Naive thymus-derived CD4-positive, alpha-beta T cell (primary cell): ENCODE data around the gene PDHX. TPM values are rescaled to one million over a fixed set of nuclear protein-coding genes. Genes with fewer than 3 reads are reported as not detected.
"Not testable (repeated sequence)": the region's sequence is repeated elsewhere in the genome, so short reads cannot be mapped to it uniquely, and the experiment has no call there.

Experiments used
- ATAC-seq: fragments of 150-1000 bp; cut with Tn5 transposase; 2 replicates; pipeline ENCODE4 v1.10.0; 2021; ENCODE audit warnings: mild to moderate bottlenecking, moderate library complexity
- CTCF ChIA-PET: fragments of 350-600 bp; sonication (Branson Sonifier 250); formaldehyde crosslinking; loops from one replicate; lab custom pipeline; 2021; ENCODE audit warnings: antibody characterized with exemption; lab: Charles Lee
- POLR2A ChIA-PET: fragments of 350-600 bp; sonication (Branson Sonifier 250); formaldehyde crosslinking; loops from one replicate; lab custom pipeline; 2021; ENCODE audit warnings: antibody characterized with exemption, inconsistent platforms; lab: Charles Lee
- DNase-seq, 9 donors: peaks; one replicate each; pipeline versions ENCODE4 v3.0.0 to v3.0.0-alpha.2; 2020 to 2022; ENCODE audit warnings: mixed read lengths in 1 of 9
- H3K27ac ChIP-seq: one replicate; pipeline ENCODE4 v1.7.0; 2013; ENCODE audit warnings: mild to moderate bottlenecking, low read depth, low read length, moderate library complexity
- H3K27me3 ChIP-seq, 2 donors: one replicate each; pipeline ENCODE4 v1.7.0; 2013; ENCODE audit warnings: low read length in 2 of 2, mild to moderate bottlenecking in 2 of 2, moderate library complexity in 2 of 2; ENCODE audit not compliant: control insufficient read depth in 2 of 2, insufficient read depth in 2 of 2
- H3K36me3 ChIP-seq, 3 experiments: 1 replicate in 2 of 3; 2 replicates in 1 of 3; pipeline ENCODE4 v1.7.0; 2013; ENCODE audit warnings: low read length in 3 of 3, mild to moderate bottlenecking in 3 of 3, moderate library complexity in 1 of 3; ENCODE audit not compliant: insufficient read depth in 3 of 3, control insufficient read depth in 2 of 3
- H3K4me1 ChIP-seq, 2 donors: one replicate each; pipeline ENCODE4 v1.7.0; 2013; ENCODE audit warnings: low read length in 2 of 2, mild to moderate bottlenecking in 2 of 2, moderate library complexity in 1 of 2; ENCODE audit not compliant: control insufficient read depth in 2 of 2, insufficient read depth in 2 of 2
- H3K4me3 ChIP-seq: 2 replicates; pipeline ENCODE4 v1.7.0; 2013; ENCODE audit warnings: mild to moderate bottlenecking, low read length
- H3K9me3 ChIP-seq, 3 experiments: 1 replicate in 2 of 3; 2 replicates in 1 of 3; pipeline ENCODE4 v1.7.0; 2013; ENCODE audit warnings: low read length in 3 of 3; ENCODE audit not compliant: control insufficient read depth in 2 of 3
- H3K27ac Mint-ChIP-seq, 9 donors: one replicate each; pipeline ENCODE4 v1.8.0; 2020 to 2022; ENCODE audit warnings: mixed read lengths in 9 of 9, mild to moderate bottlenecking in 8 of 9, moderate library complexity in 5 of 9, inconsistent platforms in 2 of 9
- H3K27me3 Mint-ChIP-seq, 5 donors: one replicate each; pipeline ENCODE4 v1.8.0; 2021 to 2022; ENCODE audit warnings: mixed read lengths in 5 of 5, mild to moderate bottlenecking in 1 of 5
- H3K36me3 Mint-ChIP-seq, 5 donors: one replicate each; pipeline ENCODE4 v1.8.0; 2020 to 2022; ENCODE audit warnings: mixed read lengths in 5 of 5, mild to moderate bottlenecking in 3 of 5, inconsistent platforms in 1 of 5
- H3K4me1 Mint-ChIP-seq, 7 donors: one replicate each; pipeline ENCODE4 v1.8.0; 2020 to 2022; ENCODE audit warnings: mixed read lengths in 7 of 7, mild to moderate bottlenecking in 3 of 7, inconsistent platforms in 1 of 7
- H3K4me3 Mint-ChIP-seq, 10 donors: one replicate each; pipeline ENCODE4 v1.8.0; 2020 to 2022; ENCODE audit warnings: mild to moderate bottlenecking in 10 of 10, mixed read lengths in 10 of 10, moderate library complexity in 6 of 10, inconsistent platforms in 2 of 10
- H3K9me3 Mint-ChIP-seq, 11 donors: one replicate each; pipeline ENCODE4 v1.8.0; 2020 to 2022; ENCODE audit warnings: mixed read lengths in 11 of 11, mild to moderate bottlenecking in 4 of 11, inconsistent platforms in 1 of 11, moderate library complexity in 1 of 11
- intact Hi-C, 2 donors: fragments of 100-400 bp; cut with micrococcal nuclease; formaldehyde crosslinking; loops; one replicate each; pipeline ENCODE4 v1.15.1; 2023
- polyA plus RNA-seq, 2 donors: library from polyadenylated mRNA; unstranded; fragments of 300-500 nt; fragmentation: Illumina TruSeq; gene quantifications; one replicate each; pipeline ENCODE4 v1.2.3, GENCODE V29; 2021
- total RNA-seq, 6 experiments: library from RNA in 5 of 6; stranded (reverse) in 5 of 6; gene quantifications; 1 replicate in 5 of 6; 2 replicates in 1 of 6; pipeline ENCODE4 v1.2.3 and lab custom pipeline; 2021 to 2026

PDHX gene
- total and polyA plus RNA-seq, 7 experiments from 2014 or later, result 17.8 to 54.1 (median 26.2) TPM

DNA sequence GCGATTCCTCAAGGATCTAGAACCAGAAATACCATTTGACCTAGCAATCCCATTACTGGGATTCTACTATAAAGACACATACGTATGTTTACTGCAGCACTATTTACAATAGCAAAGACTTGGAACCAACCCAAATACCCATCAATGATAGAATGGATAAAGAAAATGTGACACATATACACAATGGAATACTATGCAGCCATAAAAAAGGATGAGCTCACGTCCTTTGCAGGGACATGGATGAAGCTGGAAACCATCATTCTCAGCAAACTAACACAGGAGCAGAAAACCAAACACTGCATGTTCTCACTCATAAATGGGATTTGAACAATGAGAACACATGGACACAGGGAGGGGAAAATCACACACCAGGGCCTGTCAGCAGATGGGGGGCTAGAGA is 20.2 kb upstream of the PDHX start:
- ATAC-seq, intact Hi-C loops, H3K27me3 ChIP-seq, POLR2A ChIA-PET, H3K4me1 ChIP-seq, H3K4me3 Mint-ChIP-seq, H3K27me3 Mint-ChIP-seq, H3K4me3 ChIP-seq, H3K4me1 Mint-ChIP-seq, CTCF ChIA-PET, H3K27ac Mint-ChIP-seq, DNase-seq, H3K27ac ChIP-seq: not testable (repeated sequence)
- Histone ChIP-seq H3K9me3 (peaks cover 16 to 41% (median 28%) of the 10 kb centered on the region in 3 experiments), H3K36me3 (peaks cover 0 to 11% (median 0%) of the 10 kb centered on the region in 3 experiments)
- Mint-ChIP-seq H3K9me3 (peaks cover 0 to 51% (median 29%) of the 10 kb centered on the region in 11 donors), H3K36me3 (peaks cover 17 to 41% (median 26%) of the 10 kb centered on the region in 5 donors)

DNA sequence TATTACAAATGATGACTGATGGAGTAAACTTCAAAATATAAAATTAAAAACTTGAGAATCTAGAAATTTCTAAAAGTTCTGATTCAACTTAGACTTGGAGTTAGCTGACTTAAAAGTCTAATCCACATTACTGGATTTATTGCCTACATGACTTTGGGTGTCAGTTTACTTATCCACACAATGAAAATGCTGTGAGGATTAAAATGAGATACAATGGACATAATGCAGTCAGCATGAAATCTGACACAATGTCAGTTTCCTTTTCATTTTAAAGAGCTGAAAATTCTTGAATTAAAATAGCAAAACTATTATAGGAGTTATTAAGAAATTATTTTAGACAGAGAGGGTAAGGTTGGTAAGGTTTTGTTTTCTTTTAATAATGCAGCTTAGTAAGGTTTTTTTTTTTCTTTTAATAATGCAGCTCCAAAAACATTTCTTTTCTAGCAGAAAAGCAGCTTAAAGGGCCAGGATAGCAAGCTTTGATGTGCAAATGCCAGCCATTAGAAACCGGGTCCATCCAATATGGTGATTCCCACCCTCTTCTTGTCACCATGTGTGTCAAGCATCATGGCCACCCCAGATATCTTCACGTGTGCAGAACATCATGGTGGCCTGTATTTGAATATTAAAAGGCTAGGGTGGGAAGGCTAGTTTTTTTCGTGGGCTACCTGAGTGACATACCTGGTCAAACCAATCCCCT is 19.1 kb upstream of the PDHX start:
- Histone ChIP-seq H3K27ac (no peak overlapping the region), H3K36me3 (peaks cover 0 to 15% (median 3%) of the 10 kb centered on the region in 3 experiments), H3K4me3 (no peak overlapping the region), H3K9me3 (peaks cover 16 to 52% (median 31%) of the 10 kb centered on the region in 3 experiments), H3K27me3 (no peaks in the 10 kb centered on the region), H3K4me1 (no peaks in the 10 kb centered on the region)
- DNase-seq (no peak), ATAC-seq (no peak)
- CTCF ChIA-PET, result interaction anchor here (0.6 kb wide), 1 partner anchor 11 kb away, joined by 3 read pairs; no protein-coding TSS in a partner anchor
- H3K4me1 Mint-ChIP-seq, result peaks cover 0 to 5% (median 0%) of the 10 kb centered on the region in 7 donors
- H3K9me3 Mint-ChIP-seq, result peaks cover 0 to 61% (median 29%) of the 10 kb centered on the region in 11 donors
- H3K27me3 Mint-ChIP-seq, result no peaks in the 10 kb centered on the region
- peaks cover 17 to 41% (median 31%) of the 10 kb centered on the region in 5 donors for H3K36me3 Mint-ChIP-seq
- intact Hi-C loops, result no loop called here
- H3K4me3 Mint-ChIP-seq, result no peak overlapping the region
- no peak overlapping the region for H3K27ac Mint-ChIP-seq
- POLR2A ChIA-PET, result interaction anchor here (0.6 to 1.4 kb wide), 2 partner anchors 19 to 258 kb away, joined by 3 to 4 read pairs; partner anchors contain the start of gene APIP

GRCh38 chr11:34898474-34898873 is 17.9 kb upstream of the PDHX start:
- H3K27ac Mint-ChIP-seq, result no peak overlapping the region
- no peak overlapping the region for H3K27ac ChIP-seq
- H3K9me3 ChIP-seq, result peaks cover 16 to 57% (median 31%) of the 10 kb centered on the region in 3 experiments
- peaks cover 0 to 20% (median 4%) of the 10 kb centered on the region in 3 experiments for H3K36me3 ChIP-seq
- ChIA-PET POLR2A (no interaction called here), CTCF (interaction anchor here (0.7 kb wide), 1 partner anchor 24 kb away, joined by 3 read pairs; no protein-coding TSS in a partner anchor)
- no peaks in the 10 kb centered on the region for H3K4me1 ChIP-seq
- DNase-seq, result no peak
- intact Hi-C loops, result no loop called here
- H3K9me3 Mint-ChIP-seq, result peaks cover 0 to 73% (median 34%) of the 10 kb centered on the region in 11 donors
- no peaks in the 10 kb centered on the region for H3K27me3 ChIP-seq
- H3K4me3 ChIP-seq, result no peak overlapping the region
- peaks cover 0 to 5% (median 0%) of the 10 kb centered on the region in 7 donors for H3K4me1 Mint-ChIP-seq
- ATAC-seq, result no peak
- no peak overlapping the region for H3K4me3 Mint-ChIP-seq
- no peaks in the 10 kb centered on the region for H3K27me3 Mint-ChIP-seq
- peaks cover 21 to 46% (median 36%) of the 10 kb centered on the region in 5 donors for H3K36me3 Mint-ChIP-seq

DNA sequence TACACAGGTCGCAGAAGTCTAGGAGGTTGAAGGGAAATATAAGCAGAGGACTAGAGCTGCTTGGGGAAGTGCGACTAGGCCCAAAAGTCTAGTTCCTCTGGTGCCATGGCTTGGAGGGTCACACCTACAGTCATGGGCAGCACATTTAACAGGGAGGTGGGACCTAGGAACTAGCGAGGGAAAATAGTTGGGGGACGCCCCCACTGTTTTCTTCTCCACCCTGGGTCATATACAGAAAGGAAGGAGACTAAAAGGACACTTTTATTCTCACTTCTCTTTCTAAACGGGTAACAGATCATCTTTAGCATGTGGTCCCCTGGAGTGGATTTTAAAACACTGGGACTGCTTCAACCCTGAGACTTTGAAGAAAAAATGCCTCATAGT is 16.8 kb upstream of the PDHX start:
- Histone ChIP-seq H3K36me3 (peaks cover 0 to 20% (median 4%) of the 10 kb centered on the region in 3 experiments), H3K4me1 (no peaks in the 10 kb centered on the region), H3K4me3 (no peak overlapping the region), H3K27me3 (no peaks in the 10 kb centered on the region), H3K27ac (no peak overlapping the region), H3K9me3 (peaks cover 16 to 59% (median 36%) of the 10 kb centered on the region in 3 experiments)
- Mint-ChIP-seq H3K4me3 (no peak overlapping the region), H3K4me1 (peaks cover 0 to 10% (median 4%) of the 10 kb centered on the region in 7 donors), H3K27me3 (no peaks in the 10 kb centered on the region), H3K27ac (no peak overlapping the region), H3K36me3 (peaks cover 26 to 56% (median 45%) of the 10 kb centered on the region in 5 donors), H3K9me3 (peaks cover 0 to 84% (median 40%) of the 10 kb centered on the region in 11 donors)
- ChIA-PET POLR2A (no interaction called here), CTCF (interaction anchor here (0.6 kb wide), 1 partner anchor 18 kb away, joined by 3 read pairs; no protein-coding TSS in a partner anchor)
- ATAC-seq, result no peak
- intact Hi-C loops, result no loop called here
- DNase-seq, result no peak

DNA sequence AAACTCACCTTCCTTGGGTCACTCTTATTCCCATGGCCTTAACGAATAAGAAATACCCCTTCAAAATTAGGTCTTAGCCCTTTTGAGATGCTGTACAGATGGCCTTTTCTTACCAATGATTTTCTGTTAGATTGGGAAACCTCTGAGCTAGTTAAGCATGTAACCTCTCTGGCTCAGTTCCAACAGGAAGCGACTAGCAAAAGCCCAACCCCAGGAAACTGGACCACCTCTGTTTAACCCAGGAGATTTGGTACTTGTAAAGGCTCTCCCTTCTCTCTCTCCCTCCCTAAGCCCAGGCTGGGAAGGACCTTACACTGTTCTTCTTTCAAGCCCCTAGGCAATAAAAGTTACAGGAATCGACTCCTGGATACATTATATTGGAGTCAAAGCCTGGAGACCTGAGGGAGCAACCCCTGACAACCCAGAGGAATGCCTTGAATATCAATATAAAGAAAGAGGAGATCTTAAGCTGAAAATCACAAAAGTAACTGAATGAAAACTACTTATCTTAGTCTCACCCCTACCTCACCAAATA is 11.9 kb upstream of the PDHX start:
- POLR2A ChIA-PET, result no interaction called here
- H3K36me3 Mint-ChIP-seq, result peaks cover 21 to 52% (median 38%) of the 10 kb centered on the region in 5 donors
- Histone ChIP-seq H3K4me1 (no peaks in the 10 kb centered on the region), H3K27me3 (no peaks in the 10 kb centered on the region), H3K9me3 (peaks cover 11 to 35% (median 24%) of the 10 kb centered on the region in 3 experiments), H3K4me3 (no peak overlapping the region), H3K27ac (no peak overlapping the region), H3K36me3 (peaks cover 0 to 20% (median 4%) of the 10 kb centered on the region in 3 experiments)
- peaks cover 0 to 58% (median 29%) of the 10 kb centered on the region in 11 donors for H3K9me3 Mint-ChIP-seq
- ATAC-seq (no peak), DNase-seq (no peak)
- H3K4me1 Mint-ChIP-seq, result peaks cover 0 to 19% (median 15%) of the 10 kb centered on the region in 7 donors
- H3K27me3 Mint-ChIP-seq, result no peaks in the 10 kb centered on the region
- H3K27ac Mint-ChIP-seq, result no peak overlapping the region
- intact Hi-C loops, result no loop called here
- CTCF ChIA-PET, result no interaction called here
- H3K4me3 Mint-ChIP-seq, result no peak overlapping the region

- H3K27me3 ChIP-seq, result no peaks in the 10 kb centered on the region
- intact Hi-C loops, result no loop called here
- H3K9me3 Mint-ChIP-seq, result peaks cover 0 to 46% (median 18%) of the 10 kb centered on the region in 11 donors
- H3K27me3 Mint-ChIP-seq, result no peaks in the 10 kb centered on the region
- peaks cover 12 to 43% (median 30%) of the 10 kb centered on the region in 5 donors for H3K36me3 Mint-ChIP-seq
- no peak for ATAC-seq
- H3K4me1 ChIP-seq, result no peaks in the 10 kb centered on the region
- peaks cover 3 to 23% (median 13%) of the 10 kb centered on the region in 3 experiments for H3K9me3 ChIP-seq
- DNase-seq, result no peak
- ChIA-PET POLR2A (no interaction called here), CTCF (no interaction called here)
- H3K4me3 ChIP-seq, result no peak overlapping the region
- H3K4me1 Mint-ChIP-seq, result peaks cover 0 to 19% (median 15%) of the 10 kb centered on the region in 7 donors
- peaks cover 0 to 15% (median 4%) of the 10 kb centered on the region in 3 experiments for H3K36me3 ChIP-seq
- no peak overlapping the region for H3K27ac ChIP-seq
- H3K27ac Mint-ChIP-seq, result no peak overlapping the region
- H3K4me3 Mint-ChIP-seq, result no peak overlapping the region
These were observed 10.8 kb upstream of the PDHX start for GRCh38 chr11:34905666-34906065.
